HEK293T (cell line): Measurements from ENCODE around the gene DUSP10.

Source experiments
- BHLHE40 ChIP-seq: fragments of 450-650 bp; IDR thresholded peaks from 2 replicates; pipeline ENCODE4 v1.6.1; 2016; ENCODE audit warnings: mild to moderate bottlenecking, moderate library complexity, borderline replicate concordance
- FOXM1 ChIP-seq: fragments of 450-650 bp; IDR thresholded peaks from 2 replicates; pipeline ENCODE4 v1.6.1; 2017; ENCODE audit warnings: mild to moderate bottlenecking, borderline replicate concordance
- HDGF ChIP-seq: fragments of 450-650 bp; IDR thresholded peaks from 2 replicates; pipeline ENCODE4 v1.6.1; 2017; ENCODE audit warnings: antibody characterized with exemption, borderline replicate concordance

DNA sequence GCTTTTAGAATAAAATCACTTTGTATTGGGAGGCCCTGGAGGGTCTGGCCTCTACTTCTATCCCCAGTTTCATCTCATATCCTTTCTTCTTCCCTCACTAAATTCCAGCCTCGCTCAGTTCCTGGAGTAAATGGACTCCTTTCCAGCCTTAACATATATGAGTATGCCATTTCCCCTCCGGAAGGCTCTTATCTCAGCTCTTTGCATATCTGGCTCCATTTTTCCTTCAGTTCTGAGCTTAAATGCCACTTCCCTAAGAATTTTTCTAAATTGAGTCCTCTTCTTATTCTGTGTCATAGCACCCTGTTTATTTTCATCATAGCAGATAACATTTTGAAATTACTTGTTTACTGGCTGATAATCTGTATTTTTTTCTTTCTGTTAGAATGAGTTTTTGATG lies 20.2 kb upstream of the DUSP10 start:
- TF ChIP-seq HDGF, result no peak
- TF ChIP-seq FOXM1, result no peak
- TF ChIP-seq BHLHE40, result no peak
